Ascending aorta (tissue), 2 donors: ENCODE measurements around the gene LCE1B. TPM values are rescaled to one million over a fixed set of nuclear protein-coding genes. Genes with fewer than 3 reads are reported as not detected.

Experiments used
- DNase-seq, 2 donors: peaks; one replicate each; pipeline ENCODE4 v3.0.0-alpha.2; 2019; ENCODE audit warnings: low spot score in 2 of 2
- H3K27ac ChIP-seq, 2 donors: fragments of 200-600 bp; sonication (generic); one replicate each; pipeline ENCODE4 v1.5.1; 2016 to 2017; ENCODE audit warnings: mild to moderate bottlenecking in 1 of 2
- H3K27me3 ChIP-seq: fragments of 200-600 bp; sonication (generic); one replicate; pipeline ENCODE4 v1.5.1; 2017
- H3K36me3 ChIP-seq, 2 donors: fragments of 200-600 bp; sonication (generic); one replicate each; pipeline ENCODE4 v1.5.1; 2016
- H3K4me1 ChIP-seq, 2 donors: fragments of 200-600 bp; sonication (generic); one replicate each; pipeline ENCODE4 v1.5.1; 2016 to 2017; ENCODE audit warnings: mild to moderate bottlenecking in 1 of 2
- H3K4me3 ChIP-seq, 2 donors: fragments of 200-600 bp; sonication (generic); one replicate each; pipeline ENCODE4 v1.5.1; 2016 to 2017; ENCODE audit warnings: mild to moderate bottlenecking in 1 of 2
- H3K9me3 ChIP-seq, 2 donors: fragments of 200-600 bp; sonication (generic); one replicate each; pipeline ENCODE4 v1.5.1; 2016
- intact Hi-C: fragments of 100-400 bp; cut with DNase I; formaldehyde crosslinking; loops from one replicate; pipeline ENCODE4 v1.15.1; 2023
- total RNA-seq: library from RNA; depleted of rRNA; stranded (reverse); fragments of >200 nt; gene quantifications from one replicate; pipeline ENCODE4 v1.1.0, GENCODE V29; 2016
- TF ChIP-seq, protein P1 (sequence below), 3 experiments: fragments of 200-600 bp in 2 of 3; fragments of 450-650 bp in 1 of 3; sonication (generic) in 2 of 3; IDR thresholded peaks; one replicate each; pipeline ENCODE4 v1.5.1; 2016 to 2019; ENCODE audit warnings: antibody characterized with exemption in 3 of 3, mild to moderate bottlenecking in 1 of 3, moderate library complexity in 1 of 3

The LCE1B gene
- total RNA-seq, 1 donor from 2014 or later: not detected

GRCh38 chr1:152827173-152827572, 15.4 kb downstream of the LCE1B start, which contains the start of gene LCE1A:
LCE1A (plus strand) TSS chr1:152827473; CDS start chr1:152827473, 0 bp downstream.
- DNase-seq: no peak
- H3K4me3 ChIP-seq: no peak within 1 kb of the TSS
- no peaks in the 10 kb centered on the region for H3K27me3 ChIP-seq
- intact Hi-C loops: no loop called here
- no peaks in the 10 kb centered on the region for H3K4me1 ChIP-seq
- no peak within 1 kb of the TSS for H3K27ac ChIP-seq
- H3K9me3 ChIP-seq: no peaks in the 10 kb centered on the region
- H3K36me3 ChIP-seq: no peaks in the 10 kb centered on the region
- TF ChIP-seq, protein P1, sequence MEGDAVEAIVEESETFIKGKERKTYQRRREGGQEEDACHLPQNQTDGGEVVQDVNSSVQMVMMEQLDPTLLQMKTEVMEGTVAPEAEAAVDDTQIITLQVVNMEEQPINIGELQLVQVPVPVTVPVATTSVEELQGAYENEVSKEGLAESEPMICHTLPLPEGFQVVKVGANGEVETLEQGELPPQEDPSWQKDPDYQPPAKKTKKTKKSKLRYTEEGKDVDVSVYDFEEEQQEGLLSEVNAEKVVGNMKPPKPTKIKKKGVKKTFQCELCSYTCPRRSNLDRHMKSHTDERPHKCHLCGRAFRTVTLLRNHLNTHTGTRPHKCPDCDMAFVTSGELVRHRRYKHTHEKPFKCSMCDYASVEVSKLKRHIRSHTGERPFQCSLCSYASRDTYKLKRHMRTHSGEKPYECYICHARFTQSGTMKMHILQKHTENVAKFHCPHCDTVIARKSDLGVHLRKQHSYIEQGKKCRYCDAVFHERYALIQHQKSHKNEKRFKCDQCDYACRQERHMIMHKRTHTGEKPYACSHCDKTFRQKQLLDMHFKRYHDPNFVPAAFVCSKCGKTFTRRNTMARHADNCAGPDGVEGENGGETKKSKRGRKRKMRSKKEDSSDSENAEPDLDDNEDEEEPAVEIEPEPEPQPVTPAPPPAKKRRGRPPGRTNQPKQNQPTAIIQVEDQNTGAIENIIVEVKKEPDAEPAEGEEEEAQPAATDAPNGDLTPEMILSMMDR (IDR thresholded peaks at IDR 0.05): no peak

DNA sequence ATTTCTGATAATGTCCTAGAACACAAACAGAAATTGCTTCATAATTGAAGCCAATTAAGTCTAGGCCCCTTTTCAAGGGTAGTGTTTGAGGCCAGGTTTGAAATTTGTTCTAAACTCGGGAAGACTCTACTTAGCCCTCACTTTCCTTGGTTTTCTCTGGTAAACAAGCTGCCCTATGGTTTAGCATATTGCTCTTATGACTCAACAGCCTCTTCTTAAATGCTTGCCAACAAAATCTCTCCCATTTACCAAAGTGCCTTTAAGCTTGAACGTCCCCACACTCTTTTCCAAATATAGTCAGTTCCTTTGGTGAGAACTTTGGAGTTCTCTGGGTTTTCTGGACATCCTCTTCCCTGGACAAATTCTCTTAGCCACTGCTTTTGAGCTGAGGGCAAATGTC, 25.1 kb downstream of the LCE1B start:
- H3K9me3 ChIP-seq: no peaks in the 10 kb centered on the region
- H3K27ac ChIP-seq: no peak overlapping the region
- TF ChIP-seq, protein P1 (IDR thresholded peaks at IDR 0.05): no peak
- no peak overlapping the region for H3K4me3 ChIP-seq
- H3K4me1 ChIP-seq: no peaks in the 10 kb centered on the region
- DNase-seq: no peak
- no peaks in the 10 kb centered on the region for H3K36me3 ChIP-seq
- H3K27me3 ChIP-seq: no peaks in the 10 kb centered on the region
- intact Hi-C loops: no loop called here

GRCh38 chr1:152842556-152842955, 30.8 kb downstream of the LCE1B start, which contains the start of gene LCE6A:
LCE6A (plus strand) TSS chr1:152842856; CDS start chr1:152843521, 665 bp downstream.
- no peaks in the 10 kb centered on the region for H3K4me1 ChIP-seq
- no peaks in the 10 kb centered on the region for H3K36me3 ChIP-seq
- no peak within 1 kb of the TSS for H3K27ac ChIP-seq
- H3K27me3 ChIP-seq: no peaks in the 10 kb centered on the region
- no peak for DNase-seq
- TF ChIP-seq, protein P1 (IDR thresholded peaks at IDR 0.05): no peak
- intact Hi-C loops: no loop called here
- no peaks in the 10 kb centered on the region for H3K9me3 ChIP-seq
- H3K4me3 ChIP-seq: no peak within 1 kb of the TSS

DNA sequence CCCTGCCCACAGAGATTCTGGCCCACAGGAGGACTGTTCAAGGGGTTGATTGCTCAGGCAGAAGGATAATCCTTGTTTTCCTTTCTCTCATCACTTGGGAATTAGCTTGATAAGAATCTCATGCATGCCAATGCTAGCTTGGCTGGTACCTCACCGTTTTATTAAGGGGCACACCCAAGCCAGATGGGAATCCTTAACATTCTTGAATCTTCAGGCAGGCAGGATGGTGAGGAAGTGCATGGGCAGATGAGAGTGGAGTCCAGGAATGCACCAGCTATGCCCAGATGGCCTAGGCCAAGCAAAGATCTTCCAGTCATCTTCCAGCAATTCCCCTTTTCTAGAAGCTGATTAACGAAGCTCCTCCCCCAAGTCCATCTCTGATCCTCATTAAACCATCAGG, 43.9 kb downstream of the LCE1B start:
- TF ChIP-seq, protein P1 (IDR thresholded peaks at IDR 0.05): no peak
- intact Hi-C loops: no loop called here
- Histone ChIP-seq H3K27me3 (no peaks in the 10 kb centered on the region), H3K4me1 (no peaks in the 10 kb centered on the region), H3K27ac (no peak overlapping the region), H3K9me3 (no peaks in the 10 kb centered on the region), H3K36me3 (no peaks in the 10 kb centered on the region), H3K4me3 (no peak overlapping the region)
- DNase-seq: no peak

DNA sequence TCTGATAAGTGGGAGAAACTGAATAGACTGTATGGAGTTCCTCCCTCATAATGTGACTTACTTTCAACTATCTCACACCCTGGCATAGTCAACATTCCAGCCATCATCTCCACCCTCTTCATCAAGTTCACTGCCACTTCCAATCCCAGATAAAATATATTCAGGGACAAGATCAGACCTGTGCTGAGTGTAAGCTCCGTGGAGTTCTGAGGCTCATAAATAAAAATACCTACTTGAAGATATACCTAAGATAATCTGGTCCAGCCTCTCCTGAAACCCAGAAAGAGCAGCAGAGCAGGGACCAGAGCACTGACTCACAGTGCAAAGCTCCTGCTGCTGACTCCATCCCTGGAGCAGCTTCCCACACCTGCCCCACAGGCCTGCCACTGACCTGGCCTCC, 46.3 kb downstream of the LCE1B start:
- H3K4me3 ChIP-seq: no peak overlapping the region
- intact Hi-C loops: no loop called here
- H3K4me1 ChIP-seq: no peaks in the 10 kb centered on the region
- TF ChIP-seq, protein P1 (IDR thresholded peaks at IDR 0.05): no peak
- DNase-seq: no peak
- H3K27me3 ChIP-seq: no peaks in the 10 kb centered on the region
- no peaks in the 10 kb centered on the region for H3K36me3 ChIP-seq
- no peak overlapping the region for H3K27ac ChIP-seq
- no peaks in the 10 kb centered on the region for H3K9me3 ChIP-seq

DNA sequence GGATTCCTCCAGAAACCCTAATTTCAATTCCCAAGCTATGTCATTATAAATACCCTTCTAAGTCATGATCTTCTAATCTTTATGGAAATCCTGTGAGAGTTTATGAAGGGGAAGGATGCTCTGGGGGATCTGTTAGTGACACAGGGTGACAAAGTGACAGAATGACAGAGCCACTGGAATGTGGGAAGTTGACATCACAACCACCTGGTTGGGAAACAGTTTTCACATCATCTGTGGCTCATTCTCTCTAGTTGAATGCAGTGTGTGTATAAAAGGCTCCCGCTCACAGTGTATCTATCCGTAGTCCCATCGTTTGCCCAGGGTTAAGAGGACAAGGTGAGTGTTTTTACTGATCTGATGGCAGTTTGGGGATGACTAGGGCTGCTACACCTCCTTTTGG, 47.9 kb downstream of the LCE1B start, which contains the start of gene LCE7A:
Gene LCE7A (plus strand): TSS at position 301 of the 400 bp plus-strand sequence. CDS start 702 bp downstream, outside the sequence.
- DNase-seq: no peak
- TF ChIP-seq, protein P1 (IDR thresholded peaks at IDR 0.05): no peak
- Histone ChIP-seq H3K27ac (no peak within 1 kb of the TSS), H3K36me3 (no peaks in the 10 kb centered on the region), H3K9me3 (no peaks in the 10 kb centered on the region), H3K4me1 (no peaks in the 10 kb centered on the region), H3K4me3 (no peak within 1 kb of the TSS), H3K27me3 (no peaks in the 10 kb centered on the region)
- intact Hi-C loops: no loop called here
